Sciatic nerve (tissue), 2 donors: ENCODE data around the gene CUL2. TPM values are rescaled to one million over a fixed set of nuclear protein-coding genes. Genes with fewer than 3 reads are reported as not detected.
A peak's percentile ranks its signal among the peaks of the same experiment; 100 is the strongest.
"Not testable (repeated sequence)": the region's sequence is repeated elsewhere in the genome, so short reads cannot be mapped to it uniquely, and the experiment has no call there.

Experiments
- ATAC-seq: fragments of 200-7000 bp; cut with Tn5 transposase; one replicate; pipeline ENCODE4 v1.9.1; 2020; ENCODE audit warnings: mild to moderate bottlenecking, moderate library complexity
- DNase-seq: peaks from one replicate; pipeline ENCODE4 v3.0.0-alpha.2; 2020; ENCODE audit warnings: low spot score
- intact Hi-C: fragments of 100-400 bp; cut with DNase I; formaldehyde crosslinking; loops from one replicate; pipeline ENCODE4 v1.14.2; 2022
- total RNA-seq: library from RNA; stranded (reverse); fragmentation: NEBNext Ultra II Directional; extraction: Animal tissue kit (Norgen Biotek cat#: 25700); gene quantifications from one replicate; pipeline ENCODE4 v1.2.1, GENCODE V29; 2021
- donor health status: DM: no; HTN: no; CAD: no.
- donor health status: DM: no; HTN: no; CAD: no.

Gene CUL2
- total RNA-seq, 1 donor from 2014 or later = 32.5 TPM

- DNase-seq = no peak
- intact Hi-C loops = no loop called here
- ATAC-seq = peak; percentile 62
Observed at GRCh38 chr10:34994565-34995142, 95.5 kb downstream of the CUL2 start.

- ATAC-seq (no peak), DNase-seq (no peak)
- intact Hi-C loops = no loop called here
Observed at GRCh38 chr10:34993782-34994181, 96.4 kb downstream of the CUL2 start.

- intact Hi-C loops, DNase-seq, ATAC-seq: not testable (repeated sequence)
Observed at GRCh38 chr10:34991117-34991516, 99.0 kb downstream of the CUL2 start.

- intact Hi-C loops = loop anchor here (5.0 kb wide), 1 partner anchor 39 kb away; no protein-coding TSS in a partner anchor
- ATAC-seq (no peak), DNase-seq (no peak)
Observed at GRCh38 chr10:34988397-34989067, 101.6 kb downstream of the CUL2 start.

GRCh38 chr10:34985823-34986222, 104.3 kb downstream of the CUL2 start:
- no peak for DNase-seq
- intact Hi-C loops = loop anchor here (5.0 kb wide), 1 partner anchor 41 kb away; no protein-coding TSS in a partner anchor
- no peak for ATAC-seq

GRCh38 chr10:34985146-34985545, 105.0 kb downstream of the CUL2 start:
- no peak for ATAC-seq
- intact Hi-C loops = loop anchor here (5.0 kb wide), 1 partner anchor 42 kb away; no protein-coding TSS in a partner anchor
- no peak for DNase-seq

- no peak for ATAC-seq
- DNase-seq = no peak
- intact Hi-C loops = no loop called here
Observed at GRCh38 chr10:34981844-34982243, 108.3 kb downstream of the CUL2 start.

GRCh38 chr10:34979938-34980337, 110.2 kb downstream of the CUL2 start:
- DNase-seq = no peak
- intact Hi-C loops = no loop called here
- no peak for ATAC-seq

GRCh38 chr10:34978080-34978479, 112.1 kb downstream of the CUL2 start:
- DNase-seq (no peak), ATAC-seq (no peak)
- intact Hi-C loops = no loop called here

- DNase-seq, ATAC-seq, intact Hi-C loops: not testable (repeated sequence)
Observed at GRCh38 chr10:34976380-34976910, 113.7 kb downstream of the CUL2 start.

- ATAC-seq, intact Hi-C loops, DNase-seq: not testable (repeated sequence)
Observed at GRCh38 chr10:34974364-34975065, 115.6 kb downstream of the CUL2 start.

- intact Hi-C loops = not testable (repeated sequence)
Observed at GRCh38 chr10:34973757-34974156, 116.4 kb downstream of the CUL2 start.

GRCh38 chr10:34973121-34973520, 117.0 kb downstream of the CUL2 start:
- intact Hi-C loops, ATAC-seq, DNase-seq: not testable (repeated sequence)

More at GRCh38 chr10:34973757-34974156, 116.4 kb downstream of the CUL2 start:
- not testable (repeated sequence) for DNase-seq, ATAC-seq

- DNase-seq, intact Hi-C loops, ATAC-seq: not testable (repeated sequence)
Observed at GRCh38 chr10:34972591-34972990, 117.5 kb downstream of the CUL2 start.

GRCh38 chr10:34971606-34972334, 118.4 kb downstream of the CUL2 start:
- intact Hi-C loops, ATAC-seq, DNase-seq: not testable (repeated sequence)

- no peak for DNase-seq
- ATAC-seq = no peak
- intact Hi-C loops = no loop called here
Observed at GRCh38 chr10:34969171-34969570, 121.0 kb downstream of the CUL2 start.

GRCh38 chr10:34967335-34967880, 122.7 kb downstream of the CUL2 start:
- intact Hi-C loops = no loop called here
- DNase-seq (peak; percentile 77), ATAC-seq (peak; percentile 85)

GRCh38 chr10:34966451-34966850, 123.7 kb downstream of the CUL2 start:
- no peak for DNase-seq
- no peak for ATAC-seq
- intact Hi-C loops = no loop called here

- DNase-seq (no peak), ATAC-seq (no peak)
- intact Hi-C loops = no loop called here
Observed at GRCh38 chr10:34966040-34966439, 124.1 kb downstream of the CUL2 start.
